ENCODE data around the gene MGAT4C. TPM values are rescaled to one million over a fixed set of nuclear protein-coding genes. Genes with fewer than 3 reads are reported as not detected.

MGAT4C gene
- total and polyA plus RNA-seq, 2 donors (not counting 3 experiments of a cell fraction or from before 2014, with no cell fraction given), result not detected

GRCh38 chr12:85996280-85996679 lies 259.9 kb downstream of the MGAT4C start:
- Histone ChIP-seq H3K4me2 (ENCODE audit: insufficient read depth, low read length) (peak overlapping the region; percentile 70), H3K27ac (ENCODE audit: insufficient read depth, low read depth, low read length) (peak overlapping the region; percentile 52), H3K9me3 (replicated peaks; ENCODE audit: control insufficient read depth, insufficient read depth, low read length) (peaks cover 3% of the 10 kb centered on the region), H2AFZ (ENCODE audit: low read depth, low read length) (no peak overlapping the region), H3K4me3 (replicated peaks in 1 of 3; ENCODE audit: insufficient read depth in 1 of 3, low read depth in 1 of 3, low read length in 3 of 3) (no peak overlapping the region), H4K20me1 (replicated peaks; ENCODE audit: control insufficient read depth, extremely low read depth, insufficient read depth, low read length) (no peaks in the 10 kb centered on the region), H3K9ac (replicated peaks; ENCODE audit: extremely low read depth, insufficient read depth, low read length) (peak overlapping the region; percentile 30), H3K9me1 (replicated peaks; ENCODE audit: control insufficient read depth, extremely low read depth, insufficient read depth, low read length) (no peaks in the 10 kb centered on the region), H3K27me3 (ENCODE audit: control insufficient read depth in 2 of 2, insufficient read depth in 2 of 2, low read length in 2 of 2) (no peaks in the 10 kb centered on the region), H3K79me2 (ENCODE audit: control insufficient read depth, insufficient read depth, low read length) (no peaks in the 10 kb centered on the region), H3K36me3 (ENCODE audit: control insufficient read depth in 2 of 2, extremely low read depth in 1 of 2, insufficient read depth in 2 of 2, low read length in 2 of 2) (no peaks in the 10 kb centered on the region), H3K4me1 (ENCODE audit: control insufficient read depth, extremely low read depth, insufficient read depth, low read length) (peaks cover 13% of the 10 kb centered on the region)
- FAIRE-seq (peak; percentile 86), DNase-seq (ENCODE audit: low read depth, low spot score) (peak; percentile 81)
- TF ChIP-seq JUN (IDR thresholded peaks at IDR 0.05; ENCODE audit: borderline replicate concordance, insufficient read depth, insufficient read length, low read depth) (peak; percentile 87), MAX (IDR thresholded peaks at IDR 0.05; ENCODE audit: insufficient read depth, insufficient read length) (no peak), MYC (IDR thresholded peaks at IDR 0.05; ENCODE audit: low read depth, low read length) (no peak), POLR2AphosphoS5 (IDR thresholded peaks at IDR 0.05; ENCODE audit: insufficient read depth, low read depth, low read length) (peak; percentile 30), EZH2 (IDR thresholded peaks at IDR 0.05; ENCODE audit: borderline replicate concordance, low read depth, low read length, severe bottlenecking) (no peak), FOS (IDR thresholded peaks at IDR 0.05; ENCODE audit: borderline replicate concordance, insufficient read depth, low read length) (peak; percentile 85), CTCF (IDR thresholded peaks at IDR 0.05; ENCODE audit: extremely low read depth in 1 of 2, insufficient read depth in 1 of 2, low read depth in 1 of 2, low read length in 2 of 2) (no peak), POLR2A (IDR thresholded peaks at IDR 0.05; ENCODE audit: low read depth, low read length) (peak; percentile 20), GATA2 (IDR thresholded peaks at IDR 0.05; ENCODE audit: insufficient read depth, insufficient read length, low read depth, low read length) (peak; percentile 59)
- intact Hi-C loops (cut with micrococcal nuclease), result loop anchor here (1.0 kb wide), 1 partner anchor 234 kb away; no protein-coding TSS in a partner anchor
- dilution Hi-C loops (cut with MboI; ENCODE audit: extremely low pct_ligation_motif_present, low sequenced_read_pairs), result no loop called here
- CTCF ChIA-PET, result no interaction called here
- BruUV-seq (replicated peaks), result no TSS peak
- POLR2A ChIA-PET, result no interaction called here

Data from endothelial cell of umbilical vein (primary cell).